Activated T-helper 2 cell treated with anti-CD3 and anti-CD28 coated beads, Interferon-gamma antibody, Interleukin-2, Interleukin-4, amounts not matched to agents 10 μg/mL and 5 μg/mL and 100 μg/mL, durations not matched to agents 14 hours and 24 hours and 36 hours (primary cell): ENCODE measurements around the gene OSBPL1A. TPM values are rescaled to one million over a fixed set of nuclear protein-coding genes. Genes with fewer than 3 reads are reported as not detected.

Experiments
- DNase-seq: peaks from one replicate; pipeline ENCODE4 v3.0.0; 2021; ENCODE audit warnings: low spot score
- H3K27ac Mint-ChIP-seq: one replicate; pipeline ENCODE4 v1.8.0; 2021; ENCODE audit warnings: mixed read lengths
- H3K27me3 Mint-ChIP-seq: one replicate; pipeline ENCODE4 v1.8.0; 2021; ENCODE audit warnings: low read depth, mixed read lengths
- H3K36me3 Mint-ChIP-seq: one replicate; pipeline ENCODE4 v1.8.0; 2021; ENCODE audit warnings: low read depth, mixed read lengths
- H3K4me1 Mint-ChIP-seq: one replicate; pipeline ENCODE4 v1.8.0; 2021; ENCODE audit warnings: low read depth, mixed read lengths
- H3K4me3 Mint-ChIP-seq: one replicate; pipeline ENCODE4 v1.8.0; 2021; ENCODE audit warnings: low read depth, mild to moderate bottlenecking, moderate library complexity, mixed read lengths
- H3K9me3 Mint-ChIP-seq: one replicate; pipeline ENCODE4 v1.8.0; 2021; ENCODE audit warnings: mixed read lengths
- intact Hi-C: fragments of 100-400 bp; cut with micrococcal nuclease; formaldehyde crosslinking; loops from one replicate; pipeline ENCODE4 v1.15.1; 2023
- total RNA-seq: library from RNA; stranded (reverse); gene quantifications from 2 replicates; pipeline ENCODE4 v1.2.3, GENCODE V29; 2022

The OSBPL1A gene
- 0.39 and 0.98 TPM in 2 replicates for total RNA-seq

DNA sequence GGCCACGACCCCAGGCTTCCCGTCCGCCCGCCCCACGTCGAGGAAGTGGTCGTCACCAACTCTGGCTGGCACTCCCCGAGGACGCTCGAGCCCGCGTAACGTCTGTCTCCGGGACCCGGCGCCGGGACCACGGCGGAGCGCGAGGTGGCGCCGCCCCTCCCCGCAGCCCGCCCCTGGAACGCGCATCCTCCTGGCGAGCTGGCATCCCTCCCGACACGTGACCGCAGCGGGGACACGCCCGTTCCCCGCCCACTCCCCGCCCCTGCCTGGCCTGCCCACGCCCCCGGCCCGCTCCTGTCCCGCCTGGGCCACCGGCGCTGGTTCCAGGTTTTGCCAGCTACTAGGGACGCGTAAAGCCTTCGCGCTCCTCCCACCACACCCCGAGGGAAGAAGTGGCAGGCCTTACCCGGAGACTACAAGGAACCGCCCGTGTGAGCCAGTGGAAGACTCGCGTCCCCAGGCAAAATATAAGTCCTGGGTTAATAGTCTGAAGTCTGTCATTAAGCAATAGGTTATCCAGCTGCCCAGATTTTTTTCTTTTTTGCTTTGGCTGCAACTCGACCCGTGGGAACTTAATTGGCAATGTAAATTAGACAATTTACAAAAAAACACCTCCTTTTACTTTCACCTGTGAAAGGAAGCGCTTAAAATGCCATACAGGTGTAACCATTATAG is at the start of gene OSBPL1A:
OSBPL1A (minus strand) TSS at position 131 of the 675 bp plus-strand sequence. CDS start 20,291 bp downstream, outside the sequence.
- no peaks in the 10 kb centered on the region for H3K36me3 Mint-ChIP-seq
- no peak within 1 kb of the TSS for H3K27ac Mint-ChIP-seq
- intact Hi-C loops = loop anchor here (2.0 kb wide), 1 partner anchor 17 kb away; no protein-coding TSS in a partner anchor
- peak; percentile 52 for DNase-seq
- peak within 1 kb of the TSS; percentile 76 for H3K4me3 Mint-ChIP-seq
- H3K9me3 Mint-ChIP-seq = no peaks in the 10 kb centered on the region
- peaks cover 60% of the 10 kb centered on the region for H3K27me3 Mint-ChIP-seq
- peaks cover 20% of the 10 kb centered on the region for H3K4me1 Mint-ChIP-seq

- H3K9me3 Mint-ChIP-seq = no peaks in the 10 kb centered on the region
- DNase-seq = no peak
- no peak overlapping the region for H3K4me3 Mint-ChIP-seq
- H3K27ac Mint-ChIP-seq = no peak overlapping the region
- H3K27me3 Mint-ChIP-seq = peaks cover 5% of the 10 kb centered on the region
- H3K4me1 Mint-ChIP-seq = peaks cover 8% of the 10 kb centered on the region
- peaks cover 35% of the 10 kb centered on the region for H3K36me3 Mint-ChIP-seq
- intact Hi-C loops = loop anchor here (5.0 kb wide), 1 partner anchor 40 kb away; no protein-coding TSS in a partner anchor
Observed at GRCh38 chr18:24446953-24447538, 49.4 kb upstream of the OSBPL1A start.

GRCh38 chr18:24446453-24446852 is 48.8 kb upstream of the OSBPL1A start:
- intact Hi-C loops = loop anchor here (5.0 kb wide), 1 partner anchor 41 kb away; no protein-coding TSS in a partner anchor
- no peaks in the 10 kb centered on the region for H3K9me3 Mint-ChIP-seq
- no peak overlapping the region for H3K27ac Mint-ChIP-seq
- no peak for DNase-seq
- H3K4me1 Mint-ChIP-seq = peaks cover 8% of the 10 kb centered on the region
- peaks cover 4% of the 10 kb centered on the region for H3K27me3 Mint-ChIP-seq
- no peak overlapping the region for H3K4me3 Mint-ChIP-seq
- H3K36me3 Mint-ChIP-seq = peaks cover 37% of the 10 kb centered on the region

DNA sequence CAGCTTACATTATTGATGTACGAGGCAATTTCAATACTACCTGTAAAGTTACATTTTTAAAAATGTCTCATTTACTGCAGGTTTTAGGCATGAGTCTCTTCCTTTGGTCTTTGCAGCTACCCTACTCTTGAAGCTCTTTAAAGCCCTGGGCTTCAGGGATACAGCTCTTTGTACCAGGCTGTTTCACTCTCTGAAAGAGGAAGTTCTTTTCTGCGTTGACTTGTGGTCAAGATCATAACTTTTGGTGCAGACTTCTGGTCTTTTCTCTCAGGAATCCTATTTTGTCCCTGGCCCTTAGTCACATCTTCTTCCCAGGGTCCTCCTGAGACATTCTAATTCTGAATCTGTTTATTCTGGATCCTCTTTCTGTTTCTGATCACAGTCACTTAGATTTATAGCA is 46.2 kb upstream of the OSBPL1A start:
- peaks cover 8% of the 10 kb centered on the region for H3K4me1 Mint-ChIP-seq

DNA sequence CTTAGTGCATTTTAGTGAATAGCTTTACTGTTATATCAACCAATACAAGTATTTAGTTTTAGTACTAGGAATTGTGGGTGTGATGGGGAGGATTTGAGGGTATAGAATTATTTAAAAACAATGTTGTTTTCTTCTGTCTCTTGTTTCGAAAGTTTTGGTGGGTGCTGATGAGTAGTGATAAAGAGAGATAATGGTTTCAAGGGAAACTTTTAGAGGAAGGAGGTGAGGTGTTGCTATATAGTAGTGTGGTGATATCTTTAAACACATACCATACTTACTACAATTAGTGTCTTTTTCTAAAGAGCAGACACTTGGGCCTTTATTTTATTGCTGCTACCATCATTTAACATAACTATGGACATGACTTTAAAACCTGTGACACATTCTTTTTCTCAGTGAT is 39.3 kb upstream of the OSBPL1A start:
- no peak for DNase-seq
- intact Hi-C loops = loop anchor here (1.0 kb wide), 1 partner anchor 23 kb away; no protein-coding TSS in a partner anchor
- no peak overlapping the region for H3K4me3 Mint-ChIP-seq
- H3K27ac Mint-ChIP-seq = peak overlapping the region; percentile 4
- peaks cover 2% of the 10 kb centered on the region for H3K27me3 Mint-ChIP-seq
- H3K36me3 Mint-ChIP-seq = peaks cover 37% of the 10 kb centered on the region
- H3K9me3 Mint-ChIP-seq = no peaks in the 10 kb centered on the region
- peaks cover 21% of the 10 kb centered on the region for H3K4me1 Mint-ChIP-seq

More for the DNA sequence above, 46.2 kb upstream of the OSBPL1A start:
- Mint-ChIP-seq H3K9me3 (no peaks in the 10 kb centered on the region), H3K36me3 (peaks cover 27% of the 10 kb centered on the region), H3K27ac (no peak overlapping the region), H3K27me3 (peaks cover 1% of the 10 kb centered on the region), H3K4me3 (no peak overlapping the region)
- DNase-seq = no peak
- intact Hi-C loops = no loop called here

DNA sequence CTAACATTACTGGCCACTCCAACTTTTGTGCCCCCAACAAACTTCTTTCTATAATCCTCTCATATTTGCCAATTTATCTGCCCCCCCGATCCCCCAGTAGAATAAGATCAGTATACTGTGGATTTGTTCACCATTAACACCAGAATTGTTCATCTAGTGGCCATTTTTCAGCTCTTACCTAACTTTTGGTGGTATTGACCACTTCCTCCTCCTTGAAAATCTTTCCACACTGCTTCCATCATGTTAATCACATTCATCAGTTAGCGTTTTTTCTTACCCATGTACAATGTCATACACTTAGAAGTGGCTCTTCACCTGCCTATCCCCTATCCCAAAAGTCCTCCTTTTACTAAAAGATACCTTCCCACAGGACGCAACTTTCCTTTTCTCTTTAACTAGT is 35.0 kb upstream of the OSBPL1A start:
- Mint-ChIP-seq H3K4me1 (peaks cover 25% of the 10 kb centered on the region), H3K27ac (no peak overlapping the region), H3K27me3 (peaks cover 7% of the 10 kb centered on the region), H3K9me3 (peaks cover 6% of the 10 kb centered on the region), H3K36me3 (peaks cover 30% of the 10 kb centered on the region), H3K4me3 (no peak overlapping the region)
- intact Hi-C loops = no loop called here
- no peak for DNase-seq

GRCh38 chr18:24429188-24429587 is 31.6 kb upstream of the OSBPL1A start:
- H3K9me3 Mint-ChIP-seq = peaks cover 23% of the 10 kb centered on the region
- intact Hi-C loops = loop anchor here (2.0 kb wide), 1 partner anchor 14 kb away; no protein-coding TSS in a partner anchor
- H3K27ac Mint-ChIP-seq = no peak overlapping the region
- DNase-seq = no peak
- H3K4me3 Mint-ChIP-seq = no peak overlapping the region
- H3K4me1 Mint-ChIP-seq = peaks cover 14% of the 10 kb centered on the region
- H3K36me3 Mint-ChIP-seq = peaks cover 35% of the 10 kb centered on the region
- H3K27me3 Mint-ChIP-seq = peaks cover 20% of the 10 kb centered on the region

DNA sequence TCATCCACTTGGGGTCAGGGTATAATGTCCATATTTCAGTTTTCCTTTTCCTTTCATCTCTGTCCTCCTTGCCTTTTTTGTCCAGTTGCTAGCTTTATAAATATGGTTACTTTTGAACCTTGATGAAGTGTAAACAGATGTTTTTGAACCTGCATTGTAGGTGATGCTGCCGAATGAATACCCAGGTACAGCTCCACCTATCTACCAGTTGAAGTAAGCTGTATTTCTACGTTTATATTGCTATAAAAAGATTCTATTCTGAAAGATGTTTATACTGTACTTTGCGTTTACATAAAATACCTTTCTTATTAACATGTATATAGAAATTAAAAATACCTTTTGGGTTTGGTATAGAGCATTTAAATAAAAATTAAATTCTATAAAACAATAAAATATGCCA is 31.1 kb upstream of the OSBPL1A start:
- peaks cover 24% of the 10 kb centered on the region for H3K27me3 Mint-ChIP-seq
- intact Hi-C loops = loop anchor here (2.0 kb wide), 1 partner anchor 14 kb away; no protein-coding TSS in a partner anchor
- DNase-seq = no peak
- H3K9me3 Mint-ChIP-seq = peaks cover 23% of the 10 kb centered on the region
- no peak overlapping the region for H3K27ac Mint-ChIP-seq
- peaks cover 14% of the 10 kb centered on the region for H3K4me1 Mint-ChIP-seq
- H3K4me3 Mint-ChIP-seq = no peak overlapping the region
- H3K36me3 Mint-ChIP-seq = peaks cover 35% of the 10 kb centered on the region

DNA sequence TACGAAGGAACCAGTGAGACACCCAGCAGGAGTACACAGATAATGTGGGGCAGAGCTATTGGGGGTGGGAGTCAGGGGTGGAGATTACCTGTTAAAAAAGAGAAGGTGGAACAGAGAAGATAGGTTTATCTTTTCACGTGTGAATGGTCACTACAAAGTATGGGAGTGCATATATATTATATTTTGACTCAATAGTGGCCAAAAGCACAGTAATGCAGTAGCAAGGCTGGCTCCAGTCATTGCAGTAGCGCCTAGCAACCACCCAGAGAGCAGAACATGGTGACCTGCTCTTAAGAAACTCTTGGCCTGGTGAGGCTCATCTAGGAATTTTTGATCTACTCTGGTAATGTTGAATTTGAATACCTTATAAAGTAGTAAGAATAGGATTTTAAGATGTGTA is 29.9 kb upstream of the OSBPL1A start:
- H3K9me3 Mint-ChIP-seq = peaks cover 23% of the 10 kb centered on the region

DNA sequence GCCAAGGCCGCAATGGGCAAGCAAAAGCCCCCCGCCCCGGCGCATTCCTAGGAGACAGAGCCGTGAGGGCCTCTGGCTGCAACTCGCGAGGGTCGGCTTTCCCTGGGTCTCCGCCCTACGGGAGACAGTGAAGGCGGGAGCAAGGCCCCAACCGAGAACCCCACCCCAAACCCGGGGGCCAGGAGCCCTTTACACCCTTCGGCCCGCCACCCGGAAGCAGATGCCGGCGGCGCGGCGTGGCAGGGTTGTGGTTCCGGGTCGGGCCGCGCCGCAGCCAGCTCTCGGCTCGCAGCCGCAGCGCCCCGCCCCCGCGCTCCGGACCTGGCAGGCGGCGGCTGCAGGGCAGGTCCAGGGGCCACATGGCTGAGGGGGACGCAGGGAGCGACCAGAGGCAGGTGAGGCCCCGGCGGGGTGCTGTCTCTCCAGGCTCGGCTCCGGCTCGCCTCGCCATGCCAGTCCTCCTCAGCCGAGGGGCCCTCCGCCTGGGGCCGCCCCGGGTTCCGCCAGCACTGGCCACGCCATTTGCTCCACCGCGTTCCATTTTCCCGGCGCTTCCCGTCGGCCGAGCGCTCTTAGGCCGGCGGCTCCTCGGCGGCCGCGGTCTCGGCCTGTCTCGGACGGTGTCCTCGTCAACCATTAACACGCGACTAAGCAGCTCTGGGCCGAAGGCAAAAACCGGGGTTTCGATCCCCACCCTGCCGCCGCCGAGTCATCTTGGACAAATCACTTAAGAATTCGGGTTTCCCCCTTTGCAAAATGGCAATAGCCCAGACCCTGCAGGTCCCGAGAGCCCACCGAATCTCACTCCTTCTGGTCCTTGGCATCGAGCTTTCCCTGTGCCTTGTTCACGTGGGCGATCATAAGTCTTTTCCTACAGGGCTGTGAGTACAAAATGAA is 29.0 kb upstream of the OSBPL1A start, which contains the start of gene IMPACT:
IMPACT (plus strand) TSS at position 273 of the 897 bp plus-strand sequence; CDS start at position 360, 87 bp downstream.
- peaks cover 34% of the 10 kb centered on the region for H3K27me3 Mint-ChIP-seq
- peak within 1 kb of the TSS; percentile 82 for H3K4me3 Mint-ChIP-seq
- peak within 1 kb of the TSS; percentile 79 for H3K27ac Mint-ChIP-seq
- H3K36me3 Mint-ChIP-seq = peaks cover 29% of the 10 kb centered on the region
- H3K9me3 Mint-ChIP-seq = peaks cover 23% of the 10 kb centered on the region
- intact Hi-C loops = no loop called here
- H3K4me1 Mint-ChIP-seq = peaks cover 10% of the 10 kb centered on the region
- DNase-seq = peak; percentile 59

More for the DNA sequence above, 29.9 kb upstream of the OSBPL1A start:
- intact Hi-C loops = no loop called here
- peak overlapping the region; percentile 82 for H3K4me3 Mint-ChIP-seq
- H3K27me3 Mint-ChIP-seq = peaks cover 31% of the 10 kb centered on the region
- peaks cover 31% of the 10 kb centered on the region for H3K36me3 Mint-ChIP-seq
- H3K27ac Mint-ChIP-seq = no peak overlapping the region
- H3K4me1 Mint-ChIP-seq = peaks cover 11% of the 10 kb centered on the region
- DNase-seq = no peak

GRCh38 chr18:24426073-24426397 is 28.4 kb upstream of the OSBPL1A start:
- Mint-ChIP-seq H3K4me3 (peak overlapping the region; percentile 68), H3K27me3 (peaks cover 38% of the 10 kb centered on the region), H3K9me3 (peaks cover 23% of the 10 kb centered on the region), H3K36me3 (peaks cover 26% of the 10 kb centered on the region), H3K27ac (peak overlapping the region; percentile 21), H3K4me1 (peaks cover 10% of the 10 kb centered on the region)
- intact Hi-C loops = no loop called here
- DNase-seq = no peak

- Mint-ChIP-seq H3K4me3 (no peak overlapping the region), H3K27ac (no peak overlapping the region), H3K9me3 (peaks cover 12% of the 10 kb centered on the region), H3K4me1 (peaks cover 4% of the 10 kb centered on the region), H3K36me3 (peaks cover 10% of the 10 kb centered on the region), H3K27me3 (peaks cover 63% of the 10 kb centered on the region)
- intact Hi-C loops = no loop called here
- DNase-seq = no peak
Observed at GRCh38 chr18:24421831-24422230, 24.2 kb upstream of the OSBPL1A start.
